Endothelial cell of umbilical vein (primary cell): ENCODE results near the gene RELCH. TPM values are rescaled to one million over a fixed set of nuclear protein-coding genes. Genes with fewer than 3 reads are reported as not detected.

ENCODE experiments used
- BruUV-seq: library from RNA; stranded (reverse); fragments of 400-500 nt; replicated peaks from 2 replicates; lab custom pipeline; 2021; lab: Mats Ljungman, UMichigan
- CTCF ChIA-PET: fragments of 300-600, 350-600 bp; sonication (Branson Sonifier 250); formaldehyde crosslinking; loops from one replicate; lab custom pipeline; 2021; ENCODE audit warnings: antibody characterized with exemption, inconsistent platforms; lab: Charles Lee
- POLR2A ChIA-PET: fragments of 300-600, 350-600 bp; sonication (Branson Sonifier 250); formaldehyde crosslinking; loops from one replicate; lab custom pipeline; 2021; ENCODE audit warnings: antibody characterized with exemption, inconsistent platforms; lab: Charles Lee
- DNase-seq: peaks from one replicate; pipeline ENCODE4 v3.0.0-alpha.2; 2011; ENCODE audit warnings: low read depth, low spot score
- FAIRE-seq: peaks from 2 replicates; lab custom pipeline; 2011; peaks lifted over from hg19 to GRCh38; lab: Jason Lieb, UNC
- H2AFZ ChIP-seq: 2 replicates; pipeline ENCODE4 v1.6.0; 2012; ENCODE audit warnings: low read depth, low read length, control low read depth, inconsistent platforms
- H3K27ac ChIP-seq: 2 replicates; pipeline ENCODE4 v1.5.1; 2011; ENCODE audit warnings: low read depth, mild to moderate bottlenecking, control low read depth, low read length, moderate library complexity; ENCODE audit not compliant: insufficient read depth
- H3K27me3 ChIP-seq, 2 experiments: 2 replicates each; pipeline versions ENCODE4 v1.6.0 to v1.6.1; 2011; ENCODE audit warnings: low read length in 2 of 2, mixed read lengths in 1 of 2; ENCODE audit not compliant: control insufficient read depth in 2 of 2, insufficient read depth in 2 of 2
- H3K36me3 ChIP-seq, 2 experiments: 2 replicates in 1 of 2; 3 replicates in 1 of 2; pipeline ENCODE4 v1.5.1; 2011; ENCODE audit warnings: low read length in 2 of 2, mild to moderate bottlenecking in 1 of 2, moderate library complexity in 1 of 2; ENCODE audit not compliant: control insufficient read depth in 2 of 2, insufficient read depth in 2 of 2; ENCODE audit errors: extremely low read depth in 1 of 2
- H3K4me1 ChIP-seq: 3 replicates; pipeline ENCODE4 v1.5.1; 2011; ENCODE audit warnings: mild to moderate bottlenecking, low read length; ENCODE audit not compliant: control insufficient read depth, insufficient read depth; ENCODE audit errors: extremely low read depth
- H3K4me2 ChIP-seq: 2 replicates; pipeline ENCODE4 v1.6.1; 2011; ENCODE audit warnings: low read length, control low read depth, mixed read lengths; ENCODE audit not compliant: insufficient read depth
- H3K4me3 ChIP-seq, 3 experiments: fragments of 200-600 bp in 1 of 3; sonication (generic), shearing (Covaris generic) in 1 of 3; replicated peaks in 1 of 3; 2 replicates each; pipeline ENCODE4 v1.5.1; 2011 to 2016; ENCODE audit warnings: control low read depth in 3 of 3, low read length in 3 of 3, mild to moderate bottlenecking in 2 of 3, inconsistent platforms in 1 of 3, low read depth in 1 of 3, moderate library complexity in 1 of 3; ENCODE audit not compliant: insufficient read depth in 1 of 3
- H3K79me2 ChIP-seq: 2 replicates; pipeline ENCODE4 v1.6.0; 2012; ENCODE audit warnings: low read length, inconsistent platforms; ENCODE audit not compliant: control insufficient read depth, insufficient read depth
- H3K9ac ChIP-seq: replicated peaks from 2 replicates; pipeline ENCODE3; 2011; ENCODE audit warnings: low read length, control low read depth; ENCODE audit not compliant: insufficient read depth; ENCODE audit errors: extremely low read depth
- H3K9me1 ChIP-seq: replicated peaks from 3 replicates; pipeline ENCODE4 v1.6.0; 2011; ENCODE audit warnings: mild to moderate bottlenecking, low read length; ENCODE audit not compliant: control insufficient read depth, insufficient read depth; ENCODE audit errors: extremely low read depth
- H3K9me3 ChIP-seq: replicated peaks from 2 replicates; pipeline ENCODE4 v1.5.1; 2012; ENCODE audit warnings: low read length, inconsistent platforms; ENCODE audit not compliant: control insufficient read depth, insufficient read depth
- H4K20me1 ChIP-seq: replicated peaks from 2 replicates; pipeline ENCODE3; 2011; ENCODE audit warnings: mild to moderate bottlenecking, low read length; ENCODE audit not compliant: control insufficient read depth, insufficient read depth; ENCODE audit errors: extremely low read depth
- CTCF ChIP-seq, 2 donors: IDR thresholded peaks; 1 replicate in 1 of 2; 2 replicates in 1 of 2; pipeline ENCODE4 v1.5.1; 2011; ENCODE audit warnings: low read length in 2 of 2, mild to moderate bottlenecking in 2 of 2, moderate library complexity in 2 of 2, control low read depth in 1 of 2, inconsistent platforms in 1 of 2, low read depth in 1 of 2; ENCODE audit not compliant: insufficient read depth in 1 of 2; ENCODE audit errors: extremely low read depth in 1 of 2
- EZH2 ChIP-seq: IDR thresholded peaks from 2 replicates; pipeline ENCODE4 v1.6.1; 2012; ENCODE audit warnings: borderline replicate concordance, low read depth, mild to moderate bottlenecking, moderate library complexity, low read length, inconsistent platforms; ENCODE audit not compliant: severe bottlenecking
- FOS ChIP-seq: IDR thresholded peaks from 2 replicates; pipeline ENCODE4 v1.6.1; 2011; ENCODE audit warnings: mild to moderate bottlenecking, low read length, moderate library complexity, borderline replicate concordance; ENCODE audit not compliant: insufficient read depth
- GATA2 ChIP-seq: IDR thresholded peaks from 2 replicates; pipeline ENCODE4 v1.7.0; 2011; ENCODE audit warnings: low read depth, mild to moderate bottlenecking, moderate library complexity, mixed read lengths, low read length; ENCODE audit not compliant: insufficient read length, insufficient read depth
- JUN ChIP-seq: IDR thresholded peaks from 2 replicates; pipeline ENCODE4 v1.6.1; 2011; ENCODE audit warnings: borderline replicate concordance, low read depth; ENCODE audit not compliant: insufficient read length, insufficient read depth
- MAX ChIP-seq: IDR thresholded peaks from 2 replicates; pipeline ENCODE4 v1.6.1; 2011; ENCODE audit not compliant: insufficient read depth, insufficient read length
- MYC ChIP-seq: IDR thresholded peaks from one replicate; pipeline ENCODE4 v1.6.1; 2011; ENCODE audit warnings: mild to moderate bottlenecking, low read depth, low read length
- POLR2A ChIP-seq: IDR thresholded peaks from 2 replicates; pipeline ENCODE4 v1.6.1; 2012; ENCODE audit warnings: low read depth, mild to moderate bottlenecking, control low read depth, low read length
- POLR2AphosphoS5 ChIP-seq: IDR thresholded peaks from 2 replicates; pipeline ENCODE4 v1.6.1; 2012; ENCODE audit warnings: low read depth, mild to moderate bottlenecking, control low read depth, low read length, moderate library complexity; ENCODE audit not compliant: insufficient read depth
- dilution Hi-C: fragments of 300-500 bp; cut with MboI; formaldehyde crosslinking; loops from one replicate; pipeline ENCODE4 v1.15.0; 2019; ENCODE audit warnings: low sequenced_read_pairs; ENCODE audit not compliant: extremely low pct_ligation_motif_present
- intact Hi-C: fragments of 100-400 bp; cut with micrococcal nuclease; formaldehyde crosslinking; loops from one replicate; pipeline ENCODE4 v1.10.0; 2022
- polyA plus RNA-seq, 4 experiments: library from polyadenylated mRNA; depleted of rRNA in 3 of 4; stranded (reverse) in 3 of 4; unstranded in 1 of 4; fragments of >200 nt; gene quantifications; 2 replicates each; pipeline versions ENCODE4 v1.2.1 to v1.2.3, GENCODE V29; 2011 to 2012; ENCODE audit warnings: missing spikeins in 1 of 4
- total RNA-seq: library from RNA; stranded (reverse); gene quantifications from 2 replicates; pipeline ENCODE4 v1.2.3, GENCODE V29; 2021

The RELCH gene
- total and polyA plus RNA-seq, 2 donors (not counting 3 experiments of a cell fraction or from before 2014, with no cell fraction given) = 6.6 to 25.2 TPM

- BruUV-seq = no TSS peak
- Histone ChIP-seq H3K27me3 (no peaks in the 10 kb centered on the region), H3K79me2 (no peaks in the 10 kb centered on the region), H3K27ac (no peak overlapping the region), H4K20me1 (no peaks in the 10 kb centered on the region), H3K4me1 (peaks cover 2% of the 10 kb centered on the region), H3K9me3 (no peaks in the 10 kb centered on the region), H3K4me3 (no peak overlapping the region), H3K9ac (no peak overlapping the region), H2AFZ (no peak overlapping the region), H3K9me1 (no peaks in the 10 kb centered on the region), H3K36me3 (no peaks in the 10 kb centered on the region), H3K4me2 (no peak overlapping the region)
- no peak for TF ChIP-seq GATA2
- no peak for TF ChIP-seq EZH2
- TF ChIP-seq FOS = no peak
- TF ChIP-seq POLR2A = no peak
- no peak for TF ChIP-seq MAX
- no peak for TF ChIP-seq JUN
- TF ChIP-seq MYC = no peak
- no peak for TF ChIP-seq CTCF (IDR thresholded peaks at IDR 0.05; ENCODE audit: extremely low read depth in 1 of 2, insufficient read depth in 1 of 2, low read depth in 1 of 2, low read length in 2 of 2)
- no peak for TF ChIP-seq POLR2AphosphoS5
- no peak for DNase-seq
- dilution Hi-C loops (no loop called here), intact Hi-C loops (no loop called here)
- CTCF ChIA-PET = interaction anchor here (1.3 to 2.5 kb wide), 3 partner anchors 8 to 10 kb away, joined by 5 to 11 read pairs (median 6); no protein-coding TSS in a partner anchor
- POLR2A ChIA-PET = no interaction called here
- FAIRE-seq = no peak
Observed at GRCh38 chr18:62239475-62239874, 52.4 kb downstream of the RELCH start.
